Measurements from ENCODE around the gene ZFPM1.

- TF ChIP-seq CTCF (IDR thresholded peaks at IDR 0.05) (no peak), POLR2A (IDR thresholded peaks at IDR 0.05) (no peak)
These were observed 122.2 kb downstream of the ZFPM1 start for GRCh38 chr16:88575251-88575650.
